ENCODE results near the gene MTMR8. TPM values are rescaled to one million over a fixed set of nuclear protein-coding genes. Genes with fewer than 3 reads are reported as not detected.

MTMR8 gene
- total and polyA plus RNA-seq, 2 donors (not counting 3 experiments of a cell fraction or from before 2014, with no cell fraction given): 0.23 to 0.75 TPM

- Histone ChIP-seq H3K4me2 (ENCODE audit: insufficient read depth, low read length) (no peak overlapping the region), H2AFZ (ENCODE audit: low read depth, low read length) (no peak overlapping the region), H3K9me1 (replicated peaks; ENCODE audit: control insufficient read depth, extremely low read depth, insufficient read depth, low read length) (no peaks in the 10 kb centered on the region), H3K36me3 (ENCODE audit: control insufficient read depth in 2 of 2, extremely low read depth in 1 of 2, insufficient read depth in 2 of 2, low read length in 2 of 2) (no peaks in the 10 kb centered on the region), H3K27ac (ENCODE audit: insufficient read depth, low read depth, low read length) (no peak overlapping the region), H3K9ac (replicated peaks; ENCODE audit: extremely low read depth, insufficient read depth, low read length) (no peak overlapping the region), H3K9me3 (replicated peaks; ENCODE audit: control insufficient read depth, insufficient read depth, low read length) (no peaks in the 10 kb centered on the region), H4K20me1 (replicated peaks; ENCODE audit: control insufficient read depth, extremely low read depth, insufficient read depth, low read length) (no peaks in the 10 kb centered on the region), H3K4me3 (replicated peaks in 1 of 3; ENCODE audit: insufficient read depth in 1 of 3, low read depth in 1 of 3, low read length in 3 of 3) (no peak overlapping the region), H3K79me2 (ENCODE audit: control insufficient read depth, insufficient read depth, low read length) (no peaks in the 10 kb centered on the region), H3K27me3 (ENCODE audit: control insufficient read depth in 2 of 2, insufficient read depth in 2 of 2, low read length in 2 of 2) (no peaks in the 10 kb centered on the region), H3K4me1 (ENCODE audit: control insufficient read depth, extremely low read depth, insufficient read depth, low read length) (no peaks in the 10 kb centered on the region)
- ChIA-PET CTCF (no interaction called here), POLR2A (no interaction called here)
- BruUV-seq (replicated peaks): no TSS peak
- dilution Hi-C loops (cut with MboI; ENCODE audit: extremely low pct_ligation_motif_present, low sequenced_read_pairs) (no loop called here), intact Hi-C loops (cut with micrococcal nuclease) (no loop called here)
- FAIRE-seq (no peak), DNase-seq (ENCODE audit: low read depth, low spot score) (no peak)
- TF ChIP-seq EZH2 (IDR thresholded peaks at IDR 0.05; ENCODE audit: borderline replicate concordance, low read depth, low read length, severe bottlenecking) (no peak), POLR2AphosphoS5 (IDR thresholded peaks at IDR 0.05; ENCODE audit: insufficient read depth, low read depth, low read length) (no peak), MYC (IDR thresholded peaks at IDR 0.05; ENCODE audit: low read depth, low read length) (no peak), FOS (IDR thresholded peaks at IDR 0.05; ENCODE audit: borderline replicate concordance, insufficient read depth, low read length) (no peak)
These were observed 60.8 kb downstream of the MTMR8 start for GRCh38 chrX:64334467-64334866.

DNA sequence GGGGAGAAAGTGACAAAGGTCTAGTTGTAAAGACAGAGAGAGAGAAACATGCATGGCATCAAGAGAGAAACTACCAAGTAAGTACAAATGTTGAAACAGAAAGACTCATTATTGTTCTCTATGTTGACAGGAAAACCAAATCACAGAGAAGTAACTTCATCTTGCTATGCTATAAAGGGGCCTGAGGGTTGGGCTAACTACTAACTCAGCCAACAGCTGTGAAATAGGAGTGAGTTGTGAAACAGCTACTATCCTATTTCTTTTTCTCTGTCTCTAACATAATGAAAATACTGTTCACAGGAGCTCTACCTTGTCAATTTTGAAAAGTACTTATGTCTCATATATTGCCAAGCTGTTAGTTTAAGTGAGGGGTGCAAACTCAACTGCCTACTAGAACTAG lies 65.0 kb downstream of the MTMR8 start:
- Histone ChIP-seq H3K36me3 (ENCODE audit: control insufficient read depth in 2 of 2, extremely low read depth in 1 of 2, insufficient read depth in 2 of 2, low read length in 2 of 2) (no peaks in the 10 kb centered on the region), H4K20me1 (replicated peaks; ENCODE audit: control insufficient read depth, extremely low read depth, insufficient read depth, low read length) (no peaks in the 10 kb centered on the region), H2AFZ (ENCODE audit: low read depth, low read length) (no peak overlapping the region), H3K4me3 (replicated peaks in 1 of 3; ENCODE audit: insufficient read depth in 1 of 3, low read depth in 1 of 3, low read length in 3 of 3) (no peak overlapping the region), H3K4me2 (ENCODE audit: insufficient read depth, low read length) (no peak overlapping the region), H3K9ac (replicated peaks; ENCODE audit: extremely low read depth, insufficient read depth, low read length) (no peak overlapping the region), H3K27me3 (ENCODE audit: control insufficient read depth in 2 of 2, insufficient read depth in 2 of 2, low read length in 2 of 2) (no peaks in the 10 kb centered on the region), H3K79me2 (ENCODE audit: control insufficient read depth, insufficient read depth, low read length) (no peaks in the 10 kb centered on the region), H3K4me1 (ENCODE audit: control insufficient read depth, extremely low read depth, insufficient read depth, low read length) (no peaks in the 10 kb centered on the region), H3K9me3 (replicated peaks; ENCODE audit: control insufficient read depth, insufficient read depth, low read length) (no peaks in the 10 kb centered on the region), H3K27ac (ENCODE audit: insufficient read depth, low read depth, low read length) (no peak overlapping the region), H3K9me1 (replicated peaks; ENCODE audit: control insufficient read depth, extremely low read depth, insufficient read depth, low read length) (no peaks in the 10 kb centered on the region)
- ChIA-PET POLR2A (no interaction called here), CTCF (no interaction called here)
- intact Hi-C loops (cut with micrococcal nuclease): no loop called here
- DNase-seq (ENCODE audit: low read depth, low spot score) (no peak), FAIRE-seq (no peak)
- BruUV-seq (replicated peaks): no TSS peak
- dilution Hi-C loops (cut with MboI; ENCODE audit: extremely low pct_ligation_motif_present, low sequenced_read_pairs): no loop called here
- TF ChIP-seq EZH2 (IDR thresholded peaks at IDR 0.05; ENCODE audit: borderline replicate concordance, low read depth, low read length, severe bottlenecking) (no peak), POLR2A (IDR thresholded peaks at IDR 0.05; ENCODE audit: low read depth, low read length) (no peak)
- TF ChIP-seq, protein P1, sequence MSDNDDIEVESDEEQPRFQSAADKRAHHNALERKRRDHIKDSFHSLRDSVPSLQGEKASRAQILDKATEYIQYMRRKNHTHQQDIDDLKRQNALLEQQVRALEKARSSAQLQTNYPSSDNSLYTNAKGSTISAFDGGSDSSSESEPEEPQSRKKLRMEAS (IDR thresholded peaks at IDR 0.05; ENCODE audit: insufficient read depth, insufficient read length): no peak

All from endothelial cell of umbilical vein (primary cell).